ENCODE measurements around the gene SETBP1.

The SETBP1 gene

GRCh38 chr18:44909191-44909719, 228.6 kb downstream of the SETBP1 start:
- TF ChIP-seq ARNTL (CRISPR knock-in tag; IDR thresholded peaks at IDR 0.05; ENCODE audit: borderline replicate concordance, low read depth) (no peak), ESRRG (CRISPR knock-in tag; IDR thresholded peaks at IDR 0.05) (no peak), SNAI2 (CRISPR knock-in tag; IDR thresholded peaks at IDR 0.05) (no peak), PPARA (CRISPR knock-in tag; IDR thresholded peaks at IDR 0.05; ENCODE audit: borderline replicate concordance) (no peak), ZC3H10 (CRISPR knock-in tag; IDR thresholded peaks at IDR 0.05) (no peak)

GRCh38 chr18:44911260-44911659, 230.6 kb downstream of the SETBP1 start:
- no peak for TF ChIP-seq CREB5 (CRISPR knock-in tag; IDR thresholded peaks at IDR 0.05; ENCODE audit: low read depth)
- ATAC-seq, result no peak

More at GRCh38 chr18:44909191-44909719, 228.6 kb downstream of the SETBP1 start:
- ATAC-seq, result no peak

GRCh38 chr18:44911773-44912172, 231.1 kb downstream of the SETBP1 start:
- ATAC-seq, result no peak
- no peak for TF ChIP-seq PATZ1 (CRISPR knock-in tag; IDR thresholded peaks at IDR 0.05; ENCODE audit: borderline replicate concordance)
- no peak for TF ChIP-seq ZFP30 (CRISPR knock-in tag; IDR thresholded peaks at IDR 0.05)

- no peak for ATAC-seq
- no peak for TF ChIP-seq TCF4 (CRISPR knock-in tag; IDR thresholded peaks at IDR 0.05; ENCODE audit: borderline replicate concordance)
- TF ChIP-seq, protein P1, sequence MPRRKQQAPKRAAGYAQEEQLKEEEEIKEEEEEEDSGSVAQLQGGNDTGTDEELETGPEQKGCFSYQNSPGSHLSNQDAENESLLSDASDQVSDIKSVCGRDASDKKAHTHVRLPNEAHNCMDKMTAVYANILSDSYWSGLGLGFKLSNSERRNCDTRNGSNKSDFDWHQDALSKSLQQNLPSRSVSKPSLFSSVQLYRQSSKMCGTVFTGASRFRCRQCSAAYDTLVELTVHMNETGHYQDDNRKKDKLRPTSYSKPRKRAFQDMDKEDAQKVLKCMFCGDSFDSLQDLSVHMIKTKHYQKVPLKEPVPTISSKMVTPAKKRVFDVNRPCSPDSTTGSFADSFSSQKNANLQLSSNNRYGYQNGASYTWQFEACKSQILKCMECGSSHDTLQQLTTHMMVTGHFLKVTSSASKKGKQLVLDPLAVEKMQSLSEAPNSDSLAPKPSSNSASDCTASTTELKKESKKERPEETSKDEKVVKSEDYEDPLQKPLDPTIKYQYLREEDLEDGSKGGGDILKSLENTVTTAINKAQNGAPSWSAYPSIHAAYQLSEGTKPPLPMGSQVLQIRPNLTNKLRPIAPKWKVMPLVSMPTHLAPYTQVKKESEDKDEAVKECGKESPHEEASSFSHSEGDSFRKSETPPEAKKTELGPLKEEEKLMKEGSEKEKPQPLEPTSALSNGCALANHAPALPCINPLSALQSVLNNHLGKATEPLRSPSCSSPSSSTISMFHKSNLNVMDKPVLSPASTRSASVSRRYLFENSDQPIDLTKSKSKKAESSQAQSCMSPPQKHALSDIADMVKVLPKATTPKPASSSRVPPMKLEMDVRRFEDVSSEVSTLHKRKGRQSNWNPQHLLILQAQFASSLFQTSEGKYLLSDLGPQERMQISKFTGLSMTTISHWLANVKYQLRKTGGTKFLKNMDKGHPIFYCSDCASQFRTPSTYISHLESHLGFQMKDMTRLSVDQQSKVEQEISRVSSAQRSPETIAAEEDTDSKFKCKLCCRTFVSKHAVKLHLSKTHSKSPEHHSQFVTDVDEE (CRISPR knock-in tag; IDR thresholded peaks at IDR 0.05), result no peak
- no peak for TF ChIP-seq POU6F1 (CRISPR knock-in tag; IDR thresholded peaks at IDR 0.05; ENCODE audit: borderline replicate concordance, low read depth)
- TF ChIP-seq ZNF8 (CRISPR knock-in tag; IDR thresholded peaks at IDR 0.05), result no peak
- no peak for TF ChIP-seq OSR1 (CRISPR knock-in tag; IDR thresholded peaks at IDR 0.05)
- no peak for TF ChIP-seq CSDC2 (CRISPR knock-in tag; IDR thresholded peaks at IDR 0.05)
- no peak for TF ChIP-seq ESRRG (CRISPR knock-in tag; IDR thresholded peaks at IDR 0.05)
- no peak for TF ChIP-seq ARNTL (CRISPR knock-in tag; IDR thresholded peaks at IDR 0.05; ENCODE audit: borderline replicate concordance, low read depth)
- TF ChIP-seq CSRNP3 (CRISPR knock-in tag; IDR thresholded peaks at IDR 0.05), result no peak
- TF ChIP-seq ZC3H10 (CRISPR knock-in tag; IDR thresholded peaks at IDR 0.05), result no peak
- no peak for TF ChIP-seq PPARA (CRISPR knock-in tag; IDR thresholded peaks at IDR 0.05; ENCODE audit: borderline replicate concordance)
These were observed 232.2 kb downstream of the SETBP1 start for GRCh38 chr18:44912740-44913478.

- TF ChIP-seq CSRNP3 (CRISPR knock-in tag; IDR thresholded peaks at IDR 0.05) (no peak), ZNF8 (CRISPR knock-in tag; IDR thresholded peaks at IDR 0.05) (no peak), ESRRG (CRISPR knock-in tag; IDR thresholded peaks at IDR 0.05) (no peak), OSR1 (CRISPR knock-in tag; IDR thresholded peaks at IDR 0.05) (no peak), RARB (CRISPR knock-in tag; IDR thresholded peaks at IDR 0.05) (no peak), ISL1 (CRISPR knock-in tag; IDR thresholded peaks at IDR 0.05) (no peak), TCF4 (CRISPR knock-in tag; IDR thresholded peaks at IDR 0.05; ENCODE audit: borderline replicate concordance) (no peak), ZNF70 (CRISPR knock-in tag; IDR thresholded peaks at IDR 0.05) (no peak), ARNTL (CRISPR knock-in tag; IDR thresholded peaks at IDR 0.05; ENCODE audit: borderline replicate concordance, low read depth) (no peak), BACH2 (CRISPR knock-in tag; IDR thresholded peaks at IDR 0.05; ENCODE audit: borderline replicate concordance) (no peak), SNAI2 (CRISPR knock-in tag; IDR thresholded peaks at IDR 0.05) (no peak), TOX (CRISPR knock-in tag; IDR thresholded peaks at IDR 0.05; ENCODE audit: borderline replicate concordance) (no peak), POU6F1 (CRISPR knock-in tag; IDR thresholded peaks at IDR 0.05; ENCODE audit: borderline replicate concordance, low read depth) (no peak), PPARA (CRISPR knock-in tag; IDR thresholded peaks at IDR 0.05; ENCODE audit: borderline replicate concordance) (no peak)
- ATAC-seq, result no peak
These were observed 233.3 kb downstream of the SETBP1 start for GRCh38 chr18:44914028-44914427.

All from SK-N-SH treated with all-trans-retinoic acid at 6 μM for 48 hours (cell line).